ENCODE data around the gene GMDS. TPM values are rescaled to one million over a fixed set of nuclear protein-coding genes. Genes with fewer than 3 reads are reported as not detected.

The GMDS gene
- total and polyA plus RNA-seq, 2 of the 8 experiments (the other 6 are each of a cell fraction or from before 2014, with no cell fraction given) = 16.8 to 50.0 TPM

GRCh38 chr6:2118136-2118535 lies 127.3 kb downstream of the GMDS start (continued):
- TF ChIP-seq USF2 (IDR thresholded peaks at IDR 0.05; ENCODE audit: low read length) = no peak
- TF ChIP-seq RAD21 (IDR thresholded peaks at IDR 0.05 in 1 of 2, conservative IDR thresholded peaks at IDR 0.05 in 1 of 2; ENCODE audit: low read depth in 2 of 2, low read length in 2 of 2) = no peak
- no peak for TF ChIP-seq JUND (IDR thresholded peaks at IDR 0.05; ENCODE audit: low read length)
- TF ChIP-seq CBX8 (IDR thresholded peaks at IDR 0.05; ENCODE audit: borderline replicate concordance, low read depth, low read length) = no peak
- no peak for TF ChIP-seq POU5F1 (IDR thresholded peaks at IDR 0.05; ENCODE audit: low read depth, low read length)
